Measurements from ENCODE around the gene AFTPH. TPM values are rescaled to one million over a fixed set of nuclear protein-coding genes. Genes with fewer than 3 reads are reported as not detected.
A peak's percentile ranks its signal among the peaks of the same experiment; 100 is the strongest.

The AFTPH gene, protein sequence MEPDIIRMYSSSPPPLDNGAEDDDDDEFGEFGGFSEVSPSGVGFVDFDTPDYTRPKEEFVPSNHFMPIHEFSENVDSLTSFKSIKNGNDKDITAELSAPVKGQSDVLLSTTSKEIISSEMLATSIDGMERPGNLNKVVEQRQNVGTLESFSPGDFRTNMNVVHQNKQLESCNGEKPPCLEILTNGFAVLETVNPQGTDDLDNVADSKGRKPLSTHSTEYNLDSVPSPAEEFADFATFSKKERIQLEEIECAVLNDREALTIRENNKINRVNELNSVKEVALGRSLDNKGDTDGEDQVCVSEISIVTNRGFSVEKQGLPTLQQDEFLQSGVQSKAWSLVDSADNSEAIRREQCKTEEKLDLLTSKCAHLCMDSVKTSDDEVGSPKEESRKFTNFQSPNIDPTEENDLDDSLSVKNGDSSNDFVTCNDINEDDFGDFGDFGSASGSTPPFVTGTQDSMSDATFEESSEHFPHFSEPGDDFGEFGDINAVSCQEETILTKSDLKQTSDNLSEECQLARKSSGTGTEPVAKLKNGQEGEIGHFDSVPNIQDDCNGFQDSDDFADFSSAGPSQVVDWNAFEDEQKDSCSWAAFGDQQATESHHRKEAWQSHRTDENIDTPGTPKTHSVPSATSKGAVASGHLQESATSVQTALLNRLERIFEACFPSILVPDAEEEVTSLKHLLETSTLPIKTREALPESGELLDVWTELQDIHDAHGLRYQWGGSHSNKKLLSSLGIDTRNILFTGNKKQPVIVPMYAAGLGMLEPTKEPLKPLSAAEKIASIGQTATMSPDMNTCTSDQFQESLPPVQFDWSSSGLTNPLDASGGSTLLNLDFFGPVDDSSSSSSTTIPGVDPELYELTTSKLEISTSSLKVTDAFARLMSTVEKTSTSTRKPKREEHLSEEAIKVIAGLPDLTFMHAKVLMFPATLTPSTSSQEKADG
- total RNA-seq, result 10 to 100 TPM; 51.7 to 56.7 (median 53.2) TPM

- H3K36me3 ChIP-seq, result no peaks in the 10 kb centered on the region
- no peaks in the 10 kb centered on the region for H3K9me3 ChIP-seq
- peaks cover 0 to 7% of the 10 kb centered on the region in 2 donors for H3K4me1 ChIP-seq
- peak within 1 kb of the TSS; percentile 81 to 94 (median 82) for H3K27ac ChIP-seq
- peak in 1 of 2 donors; percentile 90 for TF ChIP-seq POLR2A (IDR thresholded peaks at IDR 0.05)
- peak in 1 of 6 experiments; percentile 18 for TF ChIP-seq CTCF (IDR thresholded peaks at IDR 0.05)
- H3K4me3 ChIP-seq (replicated peaks in 1 of 3), result peak within 1 kb of the TSS; percentile 68 to 86 (median 78)
- 0% methylated on average over 43 to 60 of the region's 67 CpGs for WGBS, 2 donors
- intact Hi-C loops (cut with DNase I), result loop anchor here (5.0 kb wide), 1 partner anchor 343 kb away; no protein-coding TSS in a partner anchor
- H3K27me3 ChIP-seq, result no peaks in the 10 kb centered on the region
- peak; percentile 99 for DNase-seq
These were observed at the start of gene AFTPH for GRCh38 chr2:64523666-64524603. TSS of gene AFTPH (plus strand) at chr2:64524328. CDS start at chr2:64551475, 27,147 bp downstream.

DNA sequence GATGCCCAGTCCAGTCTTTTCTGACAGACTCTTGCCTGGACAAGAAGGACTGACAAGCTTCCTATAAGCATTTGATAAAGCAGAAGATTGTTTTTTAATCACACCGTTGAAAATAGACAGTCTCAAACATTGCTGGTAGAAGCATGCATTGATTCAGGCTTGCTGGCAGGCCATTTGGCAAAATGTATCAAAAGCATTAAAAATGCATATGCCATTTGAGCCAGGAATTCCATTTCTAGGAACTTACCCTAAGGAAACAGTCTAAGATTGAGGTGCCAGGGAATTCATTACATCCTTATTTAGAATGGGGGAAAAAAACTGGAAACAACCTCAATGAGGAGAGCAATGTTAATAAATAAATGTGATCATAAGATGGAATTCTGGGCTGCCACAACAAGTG is 49.5 kb upstream of the AFTPH start:
- no peaks in the 10 kb centered on the region for H3K36me3 ChIP-seq
- intact Hi-C loops (cut with DNase I), result no loop called here
- 62 to 68% methylated on average over 1 of the region's 1 CpG for WGBS, 2 donors

GRCh38 chr2:64477037-64477436 is 47.1 kb upstream of the AFTPH start:
- 94 to 97% methylated on average over 1 of the region's 1 CpG for WGBS, 2 donors
- Histone ChIP-seq H3K4me1 (no peaks in the 10 kb centered on the region), H3K9me3 (no peaks in the 10 kb centered on the region), H3K36me3 (no peaks in the 10 kb centered on the region), H3K27ac (no peak overlapping the region), H3K27me3 (no peaks in the 10 kb centered on the region), H3K4me3 (replicated peaks in 1 of 3) (no peak overlapping the region)
- no peak for TF ChIP-seq POLR2A (IDR thresholded peaks at IDR 0.05)
- TF ChIP-seq CTCF (IDR thresholded peaks at IDR 0.05), result no peak
- intact Hi-C loops (cut with DNase I), result no loop called here
- DNase-seq, result no peak

More for the DNA sequence above, 49.5 kb upstream of the AFTPH start:
- no peaks in the 10 kb centered on the region for H3K27me3 ChIP-seq
- no peaks in the 10 kb centered on the region for H3K9me3 ChIP-seq
- TF ChIP-seq POLR2A (IDR thresholded peaks at IDR 0.05) (no peak), CTCF (IDR thresholded peaks at IDR 0.05) (no peak)
- no peak for DNase-seq
- H3K4me3 ChIP-seq (replicated peaks in 1 of 3), result no peak overlapping the region
- no peak overlapping the region for H3K27ac ChIP-seq
- no peaks in the 10 kb centered on the region for H3K4me1 ChIP-seq

DNA sequence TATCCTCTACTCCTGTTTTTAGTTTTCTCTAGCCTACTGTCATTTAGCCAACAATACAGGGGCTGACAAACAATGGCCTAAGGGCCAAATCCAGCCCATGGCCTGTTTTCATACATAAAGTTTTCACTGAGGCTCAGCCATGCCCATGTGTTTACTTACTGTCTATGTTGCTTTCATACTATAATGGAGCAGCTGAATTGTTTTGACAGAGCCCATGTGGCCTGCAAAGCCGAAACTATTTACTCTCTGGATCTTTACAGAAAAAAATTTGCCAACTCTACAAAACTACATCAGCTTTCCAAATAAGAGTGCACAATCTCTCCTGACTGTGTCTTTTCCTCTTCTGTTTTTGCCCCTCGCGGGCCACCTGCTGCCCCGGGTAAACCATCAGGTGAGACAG is 46.1 kb upstream of the AFTPH start:
- no peaks in the 10 kb centered on the region for H3K36me3 ChIP-seq
- intact Hi-C loops (cut with DNase I), result no loop called here
- DNase-seq, result no peak
- no peaks in the 10 kb centered on the region for H3K9me3 ChIP-seq
- H3K4me3 ChIP-seq (replicated peaks in 1 of 3), result no peak overlapping the region
- no peaks in the 10 kb centered on the region for H3K27me3 ChIP-seq
- H3K4me1 ChIP-seq, result peaks cover 0 to 4% of the 10 kb centered on the region in 2 donors
- WGBS, 2 donors, result 90 to 93% methylated on average over 4 of the region's 4 CpGs
- H3K27ac ChIP-seq, result no peak overlapping the region
- TF ChIP-seq POLR2A (IDR thresholded peaks at IDR 0.05), result no peak
- no peak for TF ChIP-seq CTCF (IDR thresholded peaks at IDR 0.05)
